Chondrocyte (in vitro differentiated cells): Measurements from ENCODE around the gene RELCH. TPM values are rescaled to one million over a fixed set of nuclear protein-coding genes. Genes with fewer than 3 reads are reported as not detected.

ENCODE experiments used
- DNase-seq: peaks from one replicate; pipeline ENCODE4 v3.0.0; 2021; ENCODE audit warnings: mixed read lengths, low spot score
- H3K27ac Mint-ChIP-seq: one replicate; pipeline ENCODE4 v1.8.0; 2021; ENCODE audit warnings: mild to moderate bottlenecking, moderate library complexity, mixed read lengths; ENCODE audit not compliant: unreplicated experiment
- H3K27me3 Mint-ChIP-seq: 2 replicates; pipeline ENCODE4 v1.8.0; 2021; ENCODE audit warnings: low read depth, mixed read lengths
- H3K36me3 Mint-ChIP-seq: 2 replicates; pipeline ENCODE4 v1.8.0; 2021; ENCODE audit warnings: low read depth, mixed read lengths
- H3K4me1 Mint-ChIP-seq: 2 replicates; pipeline ENCODE4 v1.8.0; 2021; ENCODE audit warnings: low read depth, mild to moderate bottlenecking, mixed read lengths
- H3K4me3 Mint-ChIP-seq: one replicate; pipeline ENCODE4 v1.8.0; 2021; ENCODE audit warnings: mild to moderate bottlenecking, moderate library complexity, mixed read lengths; ENCODE audit not compliant: unreplicated experiment
- H3K9me3 Mint-ChIP-seq: 2 replicates; pipeline ENCODE4 v1.8.0; 2021; ENCODE audit warnings: low read depth, mixed read lengths
- total RNA-seq: library from RNA; stranded (reverse); gene quantifications from 3 replicates; pipeline ENCODE4 v1.2.1, GENCODE V29; 2021
- TF ChIP-seq, protein P1 (sequence below): fragments of 200-600 bp; sonication (generic); IDR thresholded peaks from 2 replicates; pipeline ENCODE4 v1.5.0; 2021; ENCODE audit warnings: antibody characterized with exemption, mild to moderate bottlenecking, moderate library complexity

Gene RELCH
- total RNA-seq, 1 donor from 2014 or later: 15.2 TPM

DNA sequence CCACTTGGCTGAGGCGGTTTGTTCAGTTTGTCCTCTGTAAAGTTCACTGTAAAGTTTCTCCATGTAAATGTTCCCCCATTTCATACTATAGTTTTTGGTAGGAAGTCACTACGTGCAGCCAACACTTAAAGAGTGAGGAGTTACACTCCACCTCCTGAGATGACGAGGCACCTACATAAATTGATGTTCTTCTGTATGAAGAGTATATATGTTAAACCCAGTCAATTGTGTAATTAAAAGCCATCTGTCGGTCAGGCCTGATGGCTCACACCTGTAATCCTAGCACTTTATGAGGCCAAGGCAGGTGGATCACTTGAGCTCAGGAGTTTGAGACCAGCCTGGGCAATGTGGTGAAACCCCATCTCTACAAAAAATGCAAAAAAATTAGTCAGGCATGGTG, 7.8 kb upstream of the RELCH start:
- H3K27ac Mint-ChIP-seq: no peak overlapping the region
- H3K36me3 Mint-ChIP-seq: no peaks in the 10 kb centered on the region
- DNase-seq: no peak
- H3K4me3 Mint-ChIP-seq: no peak overlapping the region
- no peaks in the 10 kb centered on the region for H3K4me1 Mint-ChIP-seq
- no peaks in the 10 kb centered on the region for H3K9me3 Mint-ChIP-seq
- H3K27me3 Mint-ChIP-seq: no peaks in the 10 kb centered on the region
- TF ChIP-seq, protein P1, sequence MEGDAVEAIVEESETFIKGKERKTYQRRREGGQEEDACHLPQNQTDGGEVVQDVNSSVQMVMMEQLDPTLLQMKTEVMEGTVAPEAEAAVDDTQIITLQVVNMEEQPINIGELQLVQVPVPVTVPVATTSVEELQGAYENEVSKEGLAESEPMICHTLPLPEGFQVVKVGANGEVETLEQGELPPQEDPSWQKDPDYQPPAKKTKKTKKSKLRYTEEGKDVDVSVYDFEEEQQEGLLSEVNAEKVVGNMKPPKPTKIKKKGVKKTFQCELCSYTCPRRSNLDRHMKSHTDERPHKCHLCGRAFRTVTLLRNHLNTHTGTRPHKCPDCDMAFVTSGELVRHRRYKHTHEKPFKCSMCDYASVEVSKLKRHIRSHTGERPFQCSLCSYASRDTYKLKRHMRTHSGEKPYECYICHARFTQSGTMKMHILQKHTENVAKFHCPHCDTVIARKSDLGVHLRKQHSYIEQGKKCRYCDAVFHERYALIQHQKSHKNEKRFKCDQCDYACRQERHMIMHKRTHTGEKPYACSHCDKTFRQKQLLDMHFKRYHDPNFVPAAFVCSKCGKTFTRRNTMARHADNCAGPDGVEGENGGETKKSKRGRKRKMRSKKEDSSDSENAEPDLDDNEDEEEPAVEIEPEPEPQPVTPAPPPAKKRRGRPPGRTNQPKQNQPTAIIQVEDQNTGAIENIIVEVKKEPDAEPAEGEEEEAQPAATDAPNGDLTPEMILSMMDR: no peak

DNA sequence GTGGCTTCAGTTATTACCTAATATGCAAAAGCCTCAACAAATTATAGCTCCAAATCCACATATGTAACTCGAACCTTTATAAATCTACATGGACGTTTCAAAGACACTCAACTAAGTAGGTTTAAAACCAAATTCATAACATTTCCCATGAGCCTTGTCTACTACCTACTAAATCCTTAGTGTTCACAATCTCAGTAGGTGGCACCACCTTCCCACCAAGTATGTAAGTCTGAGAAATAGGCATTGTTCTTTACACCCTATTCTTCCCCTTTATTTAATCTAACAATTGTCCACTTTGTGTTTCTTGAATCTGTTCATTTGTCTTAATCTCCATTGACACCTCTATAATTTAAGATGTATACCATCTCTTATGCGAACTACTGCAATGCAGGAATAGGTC, 4.8 kb upstream of the RELCH start:
- peaks cover 11% of the 10 kb centered on the region for H3K4me1 Mint-ChIP-seq
- H3K9me3 Mint-ChIP-seq: no peaks in the 10 kb centered on the region

DNA sequence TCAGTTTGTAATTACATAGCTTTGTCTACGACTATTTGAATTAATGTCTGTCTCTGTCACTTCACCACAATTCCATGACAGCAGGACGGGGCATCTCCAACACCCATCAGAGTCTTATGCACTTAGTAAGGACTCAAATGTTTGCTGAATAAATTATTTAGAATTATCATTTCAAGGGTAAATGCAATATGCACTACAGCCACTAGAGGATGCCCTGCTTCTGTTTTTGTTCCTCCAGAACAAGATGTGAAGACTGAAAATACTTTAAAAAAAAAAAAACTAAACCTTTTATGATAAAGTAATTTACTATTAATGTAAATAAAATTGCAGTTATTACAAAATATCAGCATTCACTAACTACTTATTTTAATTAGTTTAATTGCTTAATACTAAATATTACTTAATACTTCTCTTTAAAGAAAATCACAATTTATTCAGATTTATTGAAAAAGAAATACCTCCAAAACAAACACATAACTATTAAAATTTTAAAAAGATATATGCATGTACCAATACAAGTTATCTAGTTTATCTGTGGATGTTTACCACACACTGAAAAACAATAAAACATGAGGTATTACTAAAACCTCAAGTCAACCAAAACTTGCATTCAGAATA, 3.4 kb upstream of the RELCH start:
- no peaks in the 10 kb centered on the region for H3K9me3 Mint-ChIP-seq
- no peak for DNase-seq
- TF ChIP-seq, protein P1: peak; percentile 98
- no peaks in the 10 kb centered on the region for H3K36me3 Mint-ChIP-seq
- H3K27ac Mint-ChIP-seq: no peak overlapping the region
- H3K4me3 Mint-ChIP-seq: no peak overlapping the region
- H3K27me3 Mint-ChIP-seq: no peaks in the 10 kb centered on the region
- peaks cover 18% of the 10 kb centered on the region for H3K4me1 Mint-ChIP-seq

More for the DNA sequence above, 4.8 kb upstream of the RELCH start:
- Mint-ChIP-seq H3K27me3 (no peaks in the 10 kb centered on the region), H3K4me3 (no peak overlapping the region), H3K27ac (no peak overlapping the region), H3K36me3 (no peaks in the 10 kb centered on the region)
- TF ChIP-seq, protein P1: no peak
- no peak for DNase-seq

DNA sequence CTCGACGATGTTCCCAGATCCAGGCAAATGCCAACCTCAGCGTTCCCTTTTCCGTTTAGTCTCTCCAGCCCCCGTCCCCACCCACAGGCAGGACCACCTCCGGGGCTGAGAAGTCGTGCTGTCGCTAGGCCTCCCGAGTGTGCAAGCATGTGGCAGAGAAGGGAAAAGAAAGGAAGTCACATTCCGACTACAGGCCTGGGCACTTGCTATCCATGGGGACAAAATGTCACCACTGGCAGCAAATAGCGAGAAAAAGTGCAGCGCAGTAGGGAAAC, 619 bp upstream of the RELCH start:
- DNase-seq: no peak

DNA sequence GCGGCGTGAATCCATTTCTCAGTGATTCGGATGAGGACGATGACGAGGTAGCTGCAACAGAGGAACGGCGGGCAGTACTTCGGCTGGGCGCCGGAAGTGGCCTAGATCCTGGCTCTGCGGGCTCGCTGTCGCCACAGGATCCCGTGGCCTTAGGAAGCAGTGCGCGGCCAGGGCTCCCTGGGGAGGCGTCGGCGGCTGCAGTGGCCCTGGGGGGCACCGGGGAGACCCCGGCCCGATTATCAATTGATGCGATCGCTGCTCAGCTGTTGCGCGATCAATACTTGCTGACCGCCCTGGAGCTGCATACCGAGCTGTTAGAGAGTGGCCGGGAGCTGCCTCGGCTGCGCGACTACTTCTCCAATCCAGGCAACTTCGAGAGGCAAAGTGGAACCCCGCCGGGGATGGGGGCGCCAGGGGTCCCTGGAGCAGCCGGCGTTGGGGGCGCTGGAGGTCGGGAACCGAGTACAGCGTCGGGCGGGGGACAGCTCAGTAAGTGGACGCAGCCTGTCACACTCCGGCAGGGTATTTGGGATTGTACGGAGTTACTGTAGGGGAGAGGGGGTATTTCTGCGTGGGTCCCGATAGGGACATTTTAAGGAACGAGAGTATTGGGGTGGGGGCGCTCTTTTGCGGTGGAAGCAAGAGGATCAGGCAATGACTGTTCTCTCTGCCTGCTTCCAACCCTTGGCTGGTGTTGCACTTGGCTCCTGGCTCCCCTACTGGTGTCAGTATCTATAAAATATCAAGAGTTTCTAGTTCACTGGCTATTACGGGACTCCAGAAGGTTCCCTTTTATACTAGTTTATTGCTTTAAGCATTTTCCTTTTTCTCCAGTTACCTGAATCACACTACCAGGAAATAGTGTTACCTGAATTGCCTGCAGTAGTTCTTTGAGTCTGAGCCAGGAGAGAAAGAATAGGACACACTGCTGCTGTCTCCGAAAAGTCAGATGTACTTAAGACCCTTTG, 772 bp downstream of the RELCH start:
- TF ChIP-seq, protein P1: peak; percentile 59
- H3K4me1 Mint-ChIP-seq: peaks cover 43% of the 10 kb centered on the region
- peak; percentile 87 for DNase-seq
- peak overlapping the region; percentile 99 for H3K4me3 Mint-ChIP-seq
- no peaks in the 10 kb centered on the region for H3K27me3 Mint-ChIP-seq
- H3K27ac Mint-ChIP-seq: peak overlapping the region; percentile 98
- H3K9me3 Mint-ChIP-seq: peaks cover 9% of the 10 kb centered on the region
- H3K36me3 Mint-ChIP-seq: no peaks in the 10 kb centered on the region

More for the DNA sequence above, 619 bp upstream of the RELCH start:
- peak overlapping the region; percentile 99 for H3K4me3 Mint-ChIP-seq
- no peaks in the 10 kb centered on the region for H3K27me3 Mint-ChIP-seq
- TF ChIP-seq, protein P1: no peak
- no peaks in the 10 kb centered on the region for H3K36me3 Mint-ChIP-seq
- H3K27ac Mint-ChIP-seq: peak overlapping the region; percentile 98
- peaks cover 42% of the 10 kb centered on the region for H3K4me1 Mint-ChIP-seq
- H3K9me3 Mint-ChIP-seq: no peaks in the 10 kb centered on the region
